Esophagus muscularis mucosa (tissue), 4 donors: Measurements from ENCODE around the gene OR2A12. TPM values are rescaled to one million over a fixed set of nuclear protein-coding genes. Genes with fewer than 3 reads are reported as not detected.
"Not testable (repeated sequence)": the region's sequence is repeated elsewhere in the genome, so short reads cannot be mapped to it uniquely, and the experiment has no call there.

Source experiments
- DNase-seq: peaks from one replicate; pipeline ENCODE4 v3.0.0-alpha.2; 2017; ENCODE audit errors: extremely low spot score
- H3K27ac ChIP-seq, 4 donors: fragments of 200-600 bp; sonication (generic); replicated peaks in 1 of 4; 1 replicate in 3 of 4; 2 replicates in 1 of 4; pipeline ENCODE4 v1.5.1; 2016 to 2019; ENCODE audit warnings: mild to moderate bottlenecking in 1 of 4
- H3K27me3 ChIP-seq, 4 donors: fragments of 200-600 bp; sonication (generic); one replicate each; pipeline versions ENCODE4 v1.5.1 to v1.6.0; 2016 to 2019
- H3K36me3 ChIP-seq, 4 donors: fragments of 200-600 bp; sonication (generic); one replicate each; pipeline ENCODE4 v1.5.1; 2016 to 2019
- H3K4me1 ChIP-seq, 4 donors: fragments of 200-600 bp; sonication (generic); one replicate each; pipeline ENCODE4 v1.5.1; 2016 to 2019
- H3K4me3 ChIP-seq, 4 donors: fragments of 200-600 bp; sonication (generic); 1 replicate in 2 of 4; 2 replicates in 2 of 4; pipeline ENCODE4 v1.5.1; 2016 to 2019; ENCODE audit warnings: mild to moderate bottlenecking in 4 of 4, moderate library complexity in 1 of 4
- H3K9me3 ChIP-seq, 4 donors: fragments of 200-600 bp; sonication (generic); 1 replicate in 3 of 4; 2 replicates in 1 of 4; pipeline ENCODE4 v1.5.1; 2016 to 2019
- EP300 ChIP-seq: sonication (generic); formaldehyde crosslinking; IDR thresholded peaks from one replicate; pipeline ENCODE4 v1.6.1; 2017; ENCODE audit warnings: antibody characterized with exemption
- POLR2A ChIP-seq: fragments of 450-650 bp; IDR thresholded peaks from one replicate; pipeline ENCODE4 v1.6.1; 2017; ENCODE audit warnings: antibody characterized with exemption, moderate library complexity, mild to moderate bottlenecking, low read depth
- POLR2AphosphoS5 ChIP-seq, 2 donors: sonication (generic); formaldehyde crosslinking; IDR thresholded peaks; one replicate each; pipeline ENCODE4 v1.6.1; 2017; ENCODE audit warnings: antibody characterized with exemption in 2 of 2
- WGBS: methylation state at CpG from one replicate; pipeline ENCODE4 v1.1.5; 2018; 5-methylcytosine and 5-hydroxymethylcytosine counted together
- intact Hi-C: fragments of 100-400 bp; cut with DNase I; formaldehyde crosslinking; loops from one replicate; pipeline ENCODE4 v1.15.1; 2023
- total RNA-seq, 4 donors: library from RNA; depleted of rRNA; stranded (reverse); fragments of >200 nt; gene quantifications; one replicate each; pipeline versions ENCODE4 v1.1.0 to v1.2.1, GENCODE V29; 2016
- TF ChIP-seq, protein P1 (sequence below), 3 experiments: fragments of 200-600 bp in 2 of 3; fragments of 450-650 bp in 1 of 3; sonication (generic) in 2 of 3; IDR thresholded peaks; one replicate each; pipeline ENCODE4 v1.5.1; 2017 to 2019; ENCODE audit warnings: antibody characterized with exemption in 3 of 3, mild to moderate bottlenecking in 2 of 3, moderate library complexity in 1 of 3

The OR2A12 gene
- total RNA-seq, 4 donors from 2014 or later = not detected

DNA sequence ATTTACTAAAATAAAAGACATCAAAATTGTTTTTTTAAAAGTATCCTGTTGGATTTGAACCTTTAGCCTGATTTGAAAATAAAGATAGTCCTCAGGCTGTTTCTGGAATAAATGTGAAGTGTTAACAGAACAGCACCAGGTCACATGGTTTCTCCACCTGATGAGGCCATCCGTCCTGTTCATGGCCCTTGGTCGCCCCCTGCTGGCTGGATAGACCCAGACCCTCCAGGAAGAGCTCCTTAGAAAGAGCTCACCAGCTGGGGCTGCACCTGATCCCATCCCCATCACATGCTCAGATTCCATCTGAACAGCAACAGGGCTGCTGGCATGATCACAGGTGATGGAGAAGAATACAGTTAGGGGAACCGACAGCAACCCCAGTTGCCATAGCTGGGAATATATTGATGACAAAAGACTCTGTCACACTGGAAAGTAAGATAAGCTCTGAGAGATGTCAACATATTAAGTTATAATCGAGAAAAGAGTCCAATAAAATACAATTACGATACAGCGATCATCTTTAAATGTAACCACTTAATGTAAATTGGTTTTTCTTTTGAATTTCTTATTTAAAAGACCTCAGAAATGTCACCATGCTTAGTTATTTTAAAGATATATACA, 41.7 kb downstream of the OR2A12 start:
- DNase-seq = peak; percentile 95
- WGBS = 38% methylated on average over 6 of the region's 6 CpGs

DNA sequence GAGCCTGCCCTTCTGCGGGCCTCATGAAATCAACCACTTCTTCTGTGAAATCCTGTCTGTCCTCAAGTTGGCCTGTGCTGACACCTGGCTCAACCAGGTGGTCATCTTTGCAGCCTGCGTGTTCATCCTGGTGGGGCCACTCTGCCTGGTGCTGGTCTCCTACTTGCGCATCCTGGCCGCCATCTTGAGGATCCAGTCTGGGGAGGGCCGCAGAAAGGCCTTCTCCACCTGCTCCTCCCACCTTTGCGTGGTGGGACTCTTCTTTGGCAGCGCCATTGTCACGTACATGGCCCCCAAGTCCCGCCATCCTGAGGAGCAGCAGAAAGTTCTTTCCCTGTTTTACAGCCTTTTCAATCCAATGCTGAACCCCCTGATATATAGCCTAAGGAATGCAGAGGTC, 43.5 kb downstream of the OR2A12 start:
- H3K27ac ChIP-seq, H3K4me1 ChIP-seq, H3K27me3 ChIP-seq, H3K36me3 ChIP-seq, DNase-seq, H3K9me3 ChIP-seq, intact Hi-C loops, H3K4me3 ChIP-seq: not testable (repeated sequence)
- WGBS = 93% methylated on average over 8 of the region's 9 CpGs

More for the DNA sequence above, 41.7 kb downstream of the OR2A12 start:
- Histone ChIP-seq H3K9me3 (no peaks in the 10 kb centered on the region), H3K4me3 (no peak overlapping the region), H3K27ac (no peak overlapping the region), H3K4me1 (no peaks in the 10 kb centered on the region), H3K27me3 (peaks cover 0 to 4% (median 0%) of the 10 kb centered on the region in 4 donors), H3K36me3 (no peaks in the 10 kb centered on the region)
- TF ChIP-seq POLR2AphosphoS5 (IDR thresholded peaks at IDR 0.05) (peak in 1 of 2 donors; percentile 25), POLR2A (no peak)
- TF ChIP-seq, protein P1, sequence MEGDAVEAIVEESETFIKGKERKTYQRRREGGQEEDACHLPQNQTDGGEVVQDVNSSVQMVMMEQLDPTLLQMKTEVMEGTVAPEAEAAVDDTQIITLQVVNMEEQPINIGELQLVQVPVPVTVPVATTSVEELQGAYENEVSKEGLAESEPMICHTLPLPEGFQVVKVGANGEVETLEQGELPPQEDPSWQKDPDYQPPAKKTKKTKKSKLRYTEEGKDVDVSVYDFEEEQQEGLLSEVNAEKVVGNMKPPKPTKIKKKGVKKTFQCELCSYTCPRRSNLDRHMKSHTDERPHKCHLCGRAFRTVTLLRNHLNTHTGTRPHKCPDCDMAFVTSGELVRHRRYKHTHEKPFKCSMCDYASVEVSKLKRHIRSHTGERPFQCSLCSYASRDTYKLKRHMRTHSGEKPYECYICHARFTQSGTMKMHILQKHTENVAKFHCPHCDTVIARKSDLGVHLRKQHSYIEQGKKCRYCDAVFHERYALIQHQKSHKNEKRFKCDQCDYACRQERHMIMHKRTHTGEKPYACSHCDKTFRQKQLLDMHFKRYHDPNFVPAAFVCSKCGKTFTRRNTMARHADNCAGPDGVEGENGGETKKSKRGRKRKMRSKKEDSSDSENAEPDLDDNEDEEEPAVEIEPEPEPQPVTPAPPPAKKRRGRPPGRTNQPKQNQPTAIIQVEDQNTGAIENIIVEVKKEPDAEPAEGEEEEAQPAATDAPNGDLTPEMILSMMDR (IDR thresholded peaks at IDR 0.05) = peak; percentile 68 to 78 (median 74)
- intact Hi-C loops = no loop called here

DNA sequence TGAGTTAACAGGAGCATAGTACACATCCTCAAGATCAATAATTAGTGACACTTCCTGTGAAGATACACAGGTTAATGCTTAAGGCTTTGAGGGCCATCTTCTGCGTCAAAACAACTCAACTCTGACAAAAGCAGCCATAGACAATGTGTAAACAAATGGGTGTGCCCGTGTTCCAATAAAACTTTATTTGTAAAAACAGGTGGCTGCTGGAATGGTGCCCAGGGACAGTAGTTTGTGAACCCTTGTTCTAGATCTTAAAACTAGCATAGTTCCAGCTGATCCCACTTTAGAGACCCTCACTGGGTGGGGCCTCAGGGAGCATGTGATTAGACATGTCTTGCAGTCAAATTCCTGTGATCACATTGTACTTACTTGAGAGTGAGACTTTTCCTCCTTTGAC, 44.7 kb downstream of the OR2A12 start:
- 78% methylated on average over 2 of the region's 2 CpGs for whole genome bisulfite sequencing
- DNase-seq = no peak
- TF ChIP-seq POLR2A (no peak), EP300 (no peak), POLR2AphosphoS5 (IDR thresholded peaks at IDR 0.05) (no peak)
- TF ChIP-seq, protein P1 (IDR thresholded peaks at IDR 0.05) = no peak
- Histone ChIP-seq H3K27me3 (peaks cover 0 to 4% (median 0%) of the 10 kb centered on the region in 4 donors), H3K4me3 (no peak overlapping the region), H3K9me3 (no peaks in the 10 kb centered on the region), H3K4me1 (no peaks in the 10 kb centered on the region), H3K27ac (no peak overlapping the region), H3K36me3 (no peaks in the 10 kb centered on the region)
- intact Hi-C loops = no loop called here

DNA sequence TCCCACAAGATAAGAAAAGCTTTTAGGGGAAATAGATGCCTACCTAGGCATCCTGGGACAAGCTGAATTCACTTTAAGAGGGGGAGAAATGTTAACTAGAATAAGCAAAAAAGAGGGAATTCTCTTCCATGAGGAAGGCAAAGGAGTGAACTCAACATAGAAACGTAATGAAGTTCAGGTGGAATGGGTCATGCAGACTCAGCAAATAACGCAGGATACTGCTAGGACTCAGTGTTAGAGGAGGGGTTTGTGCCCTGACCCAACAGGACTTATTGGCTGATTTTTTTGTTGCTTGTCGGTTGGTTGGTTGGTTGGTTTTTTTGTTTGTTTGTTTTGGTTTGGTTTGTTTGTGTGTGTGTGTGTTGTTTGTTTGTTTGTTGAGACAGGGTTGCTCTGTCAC, 46.2 kb downstream of the OR2A12 start:
- no peaks in the 10 kb centered on the region for H3K4me1 ChIP-seq
- no peak for DNase-seq
- WGBS = 65% methylated on average over 3 of the region's 3 CpGs
- H3K36me3 ChIP-seq = no peaks in the 10 kb centered on the region
- no peak overlapping the region for H3K4me3 ChIP-seq
- TF ChIP-seq POLR2AphosphoS5 (IDR thresholded peaks at IDR 0.05) (no peak), EP300 (no peak), POLR2A (no peak)
- TF ChIP-seq, protein P1 (IDR thresholded peaks at IDR 0.05) = no peak
- H3K27ac ChIP-seq = no peak overlapping the region
- H3K27me3 ChIP-seq = peaks cover 0 to 4% (median 0%) of the 10 kb centered on the region in 4 donors
- intact Hi-C loops = no loop called here
- no peaks in the 10 kb centered on the region for H3K9me3 ChIP-seq

DNA sequence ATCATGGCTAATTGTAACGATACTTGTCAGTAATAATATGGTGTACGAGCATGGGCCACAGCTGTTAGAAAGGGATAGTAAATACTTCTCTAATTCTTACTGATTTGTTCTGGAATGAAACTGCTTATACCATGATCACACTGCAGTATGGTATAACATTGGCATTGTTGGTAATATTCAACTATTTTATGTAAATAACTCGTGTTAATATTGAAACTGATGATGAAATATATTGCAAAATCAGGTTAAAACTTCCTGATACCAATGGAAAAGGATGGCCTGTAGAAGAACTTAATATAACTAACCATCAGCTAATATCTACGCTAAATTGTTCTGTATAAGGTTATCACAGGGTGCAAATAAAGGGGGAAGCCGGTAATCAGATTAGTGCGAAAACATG, 47.2 kb downstream of the OR2A12 start:
- H3K9me3 ChIP-seq = no peaks in the 10 kb centered on the region
- no peak overlapping the region for H3K27ac ChIP-seq
- H3K27me3 ChIP-seq = peaks cover 0 to 4% (median 0%) of the 10 kb centered on the region in 4 donors
- intact Hi-C loops = no loop called here
- H3K4me3 ChIP-seq = no peak overlapping the region
- TF ChIP-seq POLR2AphosphoS5 (IDR thresholded peaks at IDR 0.05) (no peak), EP300 (no peak), POLR2A (no peak)
- TF ChIP-seq, protein P1 (IDR thresholded peaks at IDR 0.05) = no peak
- H3K36me3 ChIP-seq = no peaks in the 10 kb centered on the region
- no peak for DNase-seq
- no peaks in the 10 kb centered on the region for H3K4me1 ChIP-seq
- WGBS = 70% methylated on average over 6 of the region's 6 CpGs
